Suppressor macrophage treated with lipopolysaccharide for 1 hour (primary cell): ENCODE results near the gene IFI44L.

Experiments
- DNase-seq, 3 donors: peaks; one replicate each; pipeline ENCODE4 v3.0.0-alpha.2; 2020 to 2022

The IFI44L gene

GRCh38 chr1:78691995-78692747 is 71.9 kb downstream of the IFI44L start:
- DNase-seq, result no peak
